ENCODE measurements around the gene GUSB.
"Not testable (repeated sequence)": the region's sequence is repeated elsewhere in the genome, so short reads cannot be mapped to it uniquely, and the experiment has no call there.

The GUSB gene

DNA sequence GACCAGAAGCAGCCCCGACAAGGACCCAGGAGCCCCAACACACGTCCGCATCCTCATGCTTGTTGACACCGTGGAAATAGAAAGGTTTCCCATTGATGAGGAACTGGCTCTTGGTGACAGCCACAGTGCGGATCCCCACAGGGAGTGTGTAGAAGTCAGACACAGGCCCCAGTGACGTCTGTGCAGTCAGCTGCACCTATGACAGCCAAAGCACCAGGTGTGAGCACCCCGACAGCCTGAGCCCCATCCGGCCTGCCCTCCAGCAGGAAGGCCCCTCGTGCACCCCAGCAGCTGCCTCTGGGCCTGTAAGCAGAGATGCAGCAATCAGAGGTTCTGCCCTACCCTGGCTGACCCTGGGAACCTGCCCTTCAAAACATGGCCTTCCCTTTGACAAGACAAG, 7.1 kb downstream of the GUSB start:
- DNase-seq = no peak

DNA sequence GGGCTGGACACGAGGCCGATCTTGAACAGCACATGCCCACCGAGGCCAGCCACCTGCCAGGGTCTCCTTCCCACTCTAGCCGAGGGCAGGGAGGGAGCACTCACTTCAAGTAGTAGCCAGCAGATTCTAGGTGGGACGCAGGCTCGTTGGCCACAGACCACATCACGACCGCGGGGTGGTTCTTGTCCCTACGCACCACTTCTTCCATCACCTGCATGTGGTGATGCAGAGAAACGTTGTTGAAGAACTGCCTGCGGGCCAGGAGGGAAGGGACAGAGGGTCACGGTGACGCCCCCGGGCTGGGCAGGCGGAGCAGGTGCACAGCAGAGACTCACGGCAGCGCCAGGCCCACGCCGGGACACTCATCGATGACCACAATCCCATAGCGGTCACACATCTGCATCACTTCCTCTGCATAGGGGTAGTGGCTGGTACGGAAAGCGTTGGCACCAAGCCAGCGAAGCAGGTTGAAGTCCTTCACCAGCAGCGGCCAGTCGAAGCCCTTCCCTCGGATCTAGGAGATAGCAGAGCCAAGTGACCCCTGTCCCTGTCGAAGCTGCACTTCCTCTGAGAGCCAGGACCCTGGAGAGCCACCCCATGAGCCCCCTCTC, 7.7 kb downstream of the GUSB start:
- DNase-seq = no peak

DNA sequence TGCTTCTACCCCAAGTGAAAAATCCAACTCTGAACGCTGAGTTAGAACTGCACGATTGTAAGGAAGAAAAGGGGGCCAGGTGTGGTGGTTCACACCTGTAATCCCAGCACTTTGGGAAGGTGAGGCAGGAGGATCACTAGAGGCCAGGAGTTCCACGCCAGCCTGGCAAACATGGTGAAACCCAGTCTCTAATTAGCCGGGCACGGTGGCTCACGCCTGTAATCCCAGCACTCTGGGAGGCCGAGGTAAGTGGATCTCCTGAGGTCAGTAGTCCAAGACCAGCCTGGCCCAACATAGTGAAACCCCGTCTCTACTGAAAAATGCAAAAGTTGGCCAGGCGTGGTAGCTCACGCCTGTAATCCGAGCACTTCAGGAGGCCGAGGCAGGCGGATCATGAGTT, 9.0 kb downstream of the GUSB start:
- no peak for DNase-seq

DNA sequence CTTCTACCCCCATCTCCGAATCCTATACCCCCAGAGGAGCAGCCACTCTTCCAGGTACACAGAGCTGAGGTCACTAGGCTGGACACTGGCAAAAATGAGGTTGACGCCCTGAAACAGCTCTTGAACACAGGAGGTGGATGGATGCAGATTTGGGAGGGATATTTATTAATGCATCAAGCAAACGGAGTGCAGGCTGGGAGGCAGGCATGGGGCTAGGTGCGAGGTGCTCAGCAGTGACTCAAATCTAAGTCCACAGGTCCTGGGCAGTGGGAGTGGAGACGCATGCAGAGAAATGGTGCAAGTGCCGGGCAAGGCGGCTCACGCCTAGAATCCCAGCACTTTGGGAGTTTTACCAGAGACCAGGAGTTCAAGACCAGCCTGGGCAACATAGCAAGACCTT, 11.0 kb downstream of the GUSB start:
- no peak for DNase-seq

DNA sequence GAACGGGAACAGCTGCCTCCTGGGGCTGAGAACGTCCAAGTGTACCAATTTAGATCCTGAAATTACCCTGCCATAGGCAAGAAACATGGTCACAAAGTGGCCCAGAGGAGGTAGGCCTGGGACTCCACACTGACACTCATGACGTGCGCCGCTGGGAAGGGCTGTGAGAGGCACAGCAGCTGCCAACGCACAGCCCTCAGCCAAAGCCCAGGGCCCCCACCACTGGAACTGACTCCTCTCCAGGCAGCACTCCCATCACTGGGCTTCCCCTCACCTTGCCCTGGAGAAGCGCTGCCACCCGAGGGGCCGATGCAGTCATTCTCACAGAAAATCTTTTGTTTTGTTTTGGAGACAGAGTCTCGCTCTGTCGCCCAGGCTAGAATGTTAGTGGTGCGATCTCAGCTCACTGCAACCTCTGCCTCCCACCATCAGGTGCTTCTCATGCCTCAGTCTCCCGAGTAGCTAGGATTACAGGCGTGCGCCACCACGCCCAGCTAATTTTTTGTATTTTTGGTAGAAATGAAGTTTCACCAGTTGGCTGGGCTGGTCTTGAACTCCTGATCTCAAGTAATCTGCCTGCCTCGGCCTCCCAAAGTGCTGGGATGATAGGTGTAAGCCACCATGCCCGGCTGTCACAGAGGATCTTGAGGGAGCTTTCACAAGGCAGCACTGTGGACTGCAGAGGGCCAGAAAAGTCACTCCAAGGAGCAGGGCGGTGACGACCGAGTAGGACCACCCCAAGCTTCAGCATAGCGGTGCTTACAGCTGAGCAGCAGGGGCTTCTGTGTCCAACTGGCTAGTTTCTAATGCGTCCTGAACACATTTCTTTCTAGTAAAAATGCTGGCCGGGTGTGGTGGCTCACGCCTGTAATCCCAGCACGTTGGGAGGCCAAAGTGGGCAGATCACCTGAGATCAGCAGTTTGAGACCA, 13.5 kb downstream of the GUSB start:
- DNase-seq = no peak

DNA sequence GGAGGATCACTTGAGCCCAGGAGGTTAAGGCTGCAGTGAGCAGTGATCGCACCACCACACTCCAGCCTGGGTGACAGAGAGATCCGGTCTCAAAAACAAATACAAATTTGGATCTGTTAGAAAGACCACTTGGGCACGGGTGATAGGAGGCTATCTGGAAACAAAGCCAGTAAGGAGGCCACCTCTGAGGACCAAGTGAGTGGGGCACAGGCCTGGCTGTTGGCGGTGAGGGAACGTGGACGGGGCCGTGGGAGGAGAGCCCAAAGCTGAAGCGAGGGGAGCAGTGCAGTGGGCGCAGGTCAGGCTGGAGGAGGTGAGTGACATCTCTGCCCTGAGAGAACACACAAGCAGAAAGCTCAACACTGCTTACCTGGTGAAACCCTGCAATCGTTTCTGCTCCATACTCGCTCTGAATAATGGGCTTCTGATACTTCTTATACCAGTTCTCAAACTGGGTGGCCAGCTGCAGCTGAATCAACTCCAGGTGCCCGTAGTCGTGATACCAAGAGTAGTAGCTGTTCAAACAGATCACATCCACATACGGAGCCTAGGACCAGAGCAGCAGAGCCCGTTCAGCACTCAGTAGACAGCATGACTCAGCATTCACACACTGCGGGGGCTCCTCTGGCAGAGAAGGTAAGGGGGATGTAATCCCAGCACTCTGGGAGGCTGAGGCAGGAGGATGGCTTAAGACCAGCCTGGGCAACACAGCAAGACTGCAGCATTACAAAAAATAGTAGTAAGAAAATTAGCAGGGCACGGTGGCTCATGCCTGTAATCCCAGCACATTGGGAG, 14.5 kb downstream of the GUSB start:
- DNase-seq = no peak

DNA sequence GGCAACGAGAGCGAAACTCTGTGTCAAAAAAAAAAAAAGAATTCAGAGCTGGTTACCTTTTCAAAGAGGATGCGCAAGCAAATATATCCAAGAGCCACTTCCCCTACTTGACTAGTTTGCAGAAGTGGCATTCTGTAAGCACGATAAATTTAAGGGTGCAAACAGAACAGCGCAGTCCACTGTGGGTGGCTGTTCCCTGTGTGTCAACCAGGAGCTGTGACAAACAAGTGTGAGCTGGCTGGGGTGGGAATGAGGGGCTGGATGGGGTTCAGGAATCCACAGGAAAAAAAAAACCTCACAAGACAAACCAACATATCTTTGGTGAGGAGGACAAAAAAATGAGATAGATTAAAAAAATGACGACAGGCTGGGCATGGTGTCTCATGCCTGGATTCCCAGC, 15.9 kb downstream of the GUSB start:
- DNase-seq = no peak

DNA sequence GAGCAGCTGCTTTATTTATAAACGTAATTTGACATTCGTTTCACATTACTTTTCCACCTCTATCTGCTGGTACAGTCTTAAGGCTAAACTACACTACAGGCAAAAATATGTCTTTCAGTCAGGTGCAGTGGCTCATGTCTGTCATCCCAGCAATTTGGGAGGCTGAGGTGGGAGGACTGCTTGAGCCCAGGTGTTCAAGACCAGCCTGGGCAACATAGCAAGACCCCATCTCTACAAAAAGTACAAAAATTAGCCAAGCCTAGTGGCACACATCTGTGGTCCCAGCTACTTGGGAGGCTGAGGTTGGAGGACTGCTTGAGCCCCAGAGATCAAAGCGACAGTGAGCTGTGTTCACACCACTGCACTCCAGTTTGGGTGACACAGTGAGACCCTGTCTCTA, 17.3 kb downstream of the GUSB start:
- DNase-seq = not testable (repeated sequence)

DNA sequence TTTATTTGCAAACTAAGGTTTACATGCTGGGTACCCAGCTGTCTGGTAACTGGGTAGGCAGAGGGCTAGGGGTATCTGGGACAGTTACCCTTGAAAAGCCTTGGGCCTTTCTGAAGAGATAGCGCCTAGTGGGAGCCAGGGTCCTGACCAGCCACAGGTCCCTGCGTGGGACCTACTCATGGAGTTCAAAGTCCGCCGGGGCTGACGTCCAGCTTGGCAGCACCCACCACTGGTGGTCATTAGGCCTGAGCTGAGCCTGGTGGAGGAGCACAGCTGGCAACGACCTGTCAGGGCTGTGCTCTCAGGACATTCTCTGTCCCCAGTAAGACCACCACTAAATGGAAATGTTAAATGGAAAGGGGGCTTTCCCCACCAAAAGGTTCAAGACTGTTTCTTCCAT, 20.0 kb downstream of the GUSB start:
- no peak for DNase-seq

DNA sequence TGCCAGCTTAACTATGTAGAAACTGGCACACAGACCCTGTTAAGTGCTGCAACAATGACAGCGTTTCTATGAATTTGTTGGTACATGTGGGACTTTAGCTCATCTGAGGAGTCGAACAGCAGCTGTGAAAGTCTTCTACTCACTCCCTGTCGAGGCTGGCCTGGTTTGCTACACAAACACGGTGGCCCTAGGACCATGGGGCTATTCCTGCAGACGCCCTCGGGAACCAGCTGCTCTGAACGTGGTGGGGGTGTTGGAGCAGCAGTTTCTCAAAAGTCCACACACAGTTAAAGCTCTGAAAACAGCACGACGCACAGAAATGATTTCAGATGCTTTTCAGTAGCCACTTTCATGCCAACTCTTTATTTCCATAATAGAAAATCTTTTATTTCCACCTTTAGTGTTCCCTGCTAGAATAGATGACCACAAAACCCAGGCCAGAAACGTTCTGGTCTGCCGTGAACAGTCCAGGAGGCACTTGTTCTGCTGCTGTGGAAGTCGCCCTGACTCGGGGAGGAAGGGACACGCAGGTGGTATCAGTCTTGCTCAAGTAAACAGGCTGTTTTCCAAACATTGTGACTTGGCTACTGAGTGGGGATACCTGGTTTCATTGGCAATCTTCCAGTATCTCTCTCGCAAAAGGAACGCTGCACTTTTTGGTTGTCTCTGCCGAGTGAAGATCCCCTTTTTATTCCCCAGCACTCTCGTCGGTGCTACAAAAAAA, 21.5 kb downstream of the GUSB start:
- no peak for DNase-seq

DNA sequence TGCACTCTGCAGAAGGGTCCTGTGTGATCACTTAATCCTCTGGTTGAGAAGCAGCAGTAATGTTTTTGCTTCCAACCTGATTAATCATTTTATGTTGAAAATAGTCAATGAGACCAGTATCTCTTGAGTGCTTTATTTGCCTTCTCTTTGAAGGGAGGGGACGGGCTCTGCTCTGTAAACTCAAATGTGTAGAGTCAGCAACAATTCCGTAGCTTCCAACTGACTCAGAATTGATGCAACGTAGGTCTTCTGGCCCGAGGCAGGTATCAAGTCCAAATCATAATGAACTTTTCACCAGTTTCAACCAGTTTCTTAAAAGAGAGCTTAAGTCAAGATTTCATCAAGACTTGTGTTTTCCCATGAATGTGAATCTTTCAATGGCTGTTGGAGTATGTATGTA, 26.3 kb downstream of the GUSB start:
- DNase-seq = no peak

DNA sequence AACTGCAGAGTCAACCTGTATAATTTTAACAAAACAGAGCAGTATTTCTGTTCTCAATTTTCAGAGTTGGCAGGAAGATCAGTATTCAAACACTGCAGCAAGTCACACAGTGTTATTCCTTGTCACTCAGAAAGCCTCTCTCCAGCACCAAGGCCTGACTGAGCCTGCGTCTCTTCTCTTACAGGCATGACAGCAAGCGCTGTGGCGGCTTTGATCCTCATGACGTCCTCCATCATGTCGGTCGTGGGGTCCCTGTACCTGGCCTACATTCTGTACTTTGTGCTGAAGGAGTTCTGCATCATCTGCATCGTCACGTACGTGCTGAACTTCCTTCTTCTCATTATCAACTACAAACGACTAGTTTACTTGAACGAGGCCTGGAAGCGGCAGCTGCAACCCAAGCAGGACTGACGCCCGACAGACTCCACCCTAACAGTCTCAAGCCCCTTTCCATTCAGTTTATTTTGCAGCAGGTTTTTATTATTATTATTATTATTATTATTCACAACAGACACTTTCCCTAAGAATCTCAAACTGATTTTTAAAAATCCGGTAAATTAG, 28.0 kb downstream of the GUSB start:
- no peak for DNase-seq

DNA sequence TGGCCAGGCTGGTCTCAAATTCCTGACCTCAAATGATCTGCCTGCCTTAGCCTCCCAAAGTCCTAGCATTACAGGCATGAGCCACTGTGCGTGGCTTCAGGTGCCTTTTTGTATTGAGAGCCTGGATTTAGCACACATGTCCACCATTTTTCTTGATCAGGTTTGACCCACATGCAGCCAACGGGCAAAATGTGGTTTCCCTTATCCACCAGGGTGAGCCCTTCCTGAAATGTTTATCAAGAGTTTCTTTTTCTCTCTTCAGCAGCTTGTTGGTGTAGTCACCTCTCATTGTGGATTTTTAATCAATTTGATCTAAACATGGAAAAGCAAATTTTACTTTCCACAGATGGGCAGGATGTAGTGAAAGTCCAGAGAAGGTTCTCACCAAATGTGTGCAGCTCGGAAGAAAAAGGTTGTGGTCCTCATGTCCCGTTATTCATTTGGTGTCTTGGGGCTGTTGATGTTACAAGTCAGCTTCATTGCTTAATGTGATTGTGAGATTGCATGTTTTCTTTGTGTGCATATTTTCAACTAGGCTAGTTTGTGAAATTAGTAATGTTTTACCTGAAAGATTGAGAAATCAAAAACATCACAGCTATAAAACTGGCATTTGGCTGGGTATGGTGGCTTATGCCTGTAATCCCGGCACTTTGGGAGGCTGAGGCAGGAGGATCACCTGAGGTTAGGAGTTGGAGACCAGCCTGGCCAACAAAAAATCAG, 28.9 kb downstream of the GUSB start:
- DNase-seq = no peak

DNA sequence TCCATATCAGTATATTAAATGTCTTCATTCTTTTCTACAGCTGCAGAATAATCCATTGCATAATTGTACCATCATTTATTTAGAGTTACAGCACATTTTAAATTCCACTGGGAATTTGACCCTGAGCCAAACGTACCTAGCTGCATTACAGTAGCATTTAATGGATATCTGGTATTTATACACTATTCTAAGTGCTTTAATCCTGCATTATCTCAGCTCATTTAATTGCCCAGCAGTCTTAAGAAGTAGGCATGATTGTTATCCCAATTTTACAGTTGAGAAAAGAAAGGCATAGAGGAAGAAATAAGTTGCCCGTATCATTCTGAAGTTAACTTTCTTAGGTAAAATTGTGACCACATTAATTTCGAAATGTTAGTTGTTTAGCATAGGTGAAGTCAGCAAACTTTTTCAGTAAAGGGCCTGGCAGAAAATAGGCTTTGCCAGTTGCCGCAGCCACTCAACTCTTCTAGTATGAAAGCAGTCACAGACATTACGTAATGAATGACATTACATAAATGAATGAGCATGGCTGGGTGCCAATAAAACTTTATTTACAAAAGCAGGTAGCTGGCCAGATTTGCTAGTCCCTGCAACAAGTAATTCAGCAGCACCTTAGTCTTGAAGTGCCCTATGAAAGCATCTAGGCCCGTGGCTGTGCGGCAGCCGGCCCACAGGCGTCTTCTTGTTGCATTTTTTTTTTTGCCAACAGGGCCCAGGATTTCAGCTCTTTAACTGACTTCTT, 30.0 kb downstream of the GUSB start:
- peak; percentile 67 for DNase-seq

DNA sequence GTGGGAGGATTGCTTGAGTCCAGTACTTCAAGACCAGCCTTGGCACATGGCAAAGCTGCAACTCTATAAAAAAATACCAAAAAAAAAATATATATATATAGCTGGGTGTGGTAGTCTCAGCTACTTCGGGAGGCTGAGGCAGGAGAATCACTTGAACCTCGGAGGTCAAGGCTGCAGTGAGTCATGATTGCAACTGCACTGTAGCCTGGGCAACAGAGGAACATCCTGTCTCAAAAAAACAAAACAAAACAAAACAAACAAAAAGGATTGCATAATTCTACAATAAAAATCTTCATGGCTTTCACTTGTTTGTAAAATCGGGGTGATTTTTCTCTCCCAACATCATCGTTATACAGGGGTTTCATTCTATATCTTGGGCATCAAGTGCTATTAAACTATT, 35.1 kb downstream of the GUSB start:
- no peak for DNase-seq

DNA sequence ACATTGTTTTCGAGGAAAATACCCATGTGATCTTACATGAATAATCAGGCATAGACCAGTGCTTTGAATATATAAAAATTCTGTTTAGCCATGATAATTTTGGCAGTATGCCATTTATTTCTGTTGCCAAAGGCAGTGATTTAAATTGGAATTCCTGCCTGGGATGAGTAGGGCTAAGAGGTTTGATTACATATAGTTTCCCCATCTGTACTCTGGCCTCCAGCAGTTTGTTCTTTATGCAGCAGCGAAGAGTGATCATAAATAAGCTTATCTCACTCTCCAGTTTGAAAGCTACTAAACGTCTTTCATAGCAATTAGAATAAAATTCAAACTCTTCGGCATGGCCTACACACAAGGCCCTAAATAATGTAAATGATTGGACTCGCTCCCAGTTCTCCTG, 36.2 kb downstream of the GUSB start:
- not testable (repeated sequence) for DNase-seq

DNA sequence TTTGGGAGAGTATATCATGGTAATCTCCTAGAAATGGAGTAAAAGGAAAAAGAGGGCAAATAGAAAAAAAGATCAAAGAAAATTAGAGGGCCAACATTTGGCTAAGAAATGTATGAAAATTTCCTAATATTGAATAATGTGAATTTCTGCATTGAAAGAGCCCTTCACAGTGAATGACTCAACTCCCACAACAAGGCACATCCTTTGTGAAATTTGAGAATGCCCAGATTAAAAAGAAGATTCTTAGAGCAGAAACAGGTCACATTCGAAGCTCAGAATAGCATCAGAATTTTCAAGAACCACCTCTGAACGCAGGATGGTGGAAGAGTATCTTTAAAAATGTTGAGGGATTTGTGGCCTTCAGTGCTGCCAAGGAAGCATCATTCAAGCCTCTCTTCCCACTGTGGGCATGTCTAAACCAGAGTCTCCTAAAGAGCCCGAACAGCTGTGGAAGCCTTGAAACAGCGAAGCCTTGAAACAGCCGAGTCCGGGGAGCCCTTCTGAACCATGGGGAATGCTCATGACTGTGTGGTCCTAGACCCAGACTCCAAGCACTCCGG, 43.6 kb downstream of the GUSB start:
- no peak for DNase-seq

DNA sequence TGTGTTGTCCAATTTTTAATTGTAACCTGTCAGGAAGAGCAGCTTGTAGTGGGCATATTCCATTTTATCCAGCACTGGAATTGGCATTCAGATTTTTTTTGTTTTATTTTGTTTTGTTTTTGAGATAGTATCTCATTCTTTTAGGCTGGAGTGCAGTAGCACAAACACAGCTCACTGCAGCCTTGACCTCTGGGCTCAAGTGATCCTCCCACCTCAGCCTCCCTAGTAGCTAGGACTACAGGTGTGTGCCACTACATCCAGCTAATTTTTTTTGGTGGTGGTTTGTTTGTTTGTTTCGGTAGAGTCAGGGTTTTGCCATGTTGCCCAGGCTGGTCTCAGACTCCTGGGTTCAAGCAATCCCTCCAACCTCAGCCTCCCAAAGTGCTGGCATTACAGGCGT, 44.7 kb downstream of the GUSB start:
- no peak for DNase-seq

DNA sequence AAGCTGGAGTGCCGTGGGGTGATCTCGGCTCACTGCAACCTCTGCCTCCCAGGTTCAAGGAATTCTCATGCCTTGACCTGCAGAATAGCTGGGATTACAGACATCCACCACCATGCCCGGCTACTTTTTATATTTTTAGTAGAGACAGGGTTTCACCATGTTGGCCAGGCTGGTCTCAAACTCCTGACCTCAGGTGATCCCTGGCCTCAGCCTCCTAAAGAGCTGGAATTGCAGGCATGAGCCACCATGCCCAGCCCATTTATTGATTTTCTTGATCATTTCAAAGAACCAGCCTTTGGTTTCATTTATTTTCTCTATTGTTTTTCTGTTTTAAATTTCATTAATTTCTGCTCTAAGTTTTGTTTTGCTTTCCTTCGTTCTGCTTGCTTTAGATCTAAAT, 50.3 kb downstream of the GUSB start:
- no peak for DNase-seq

DNA sequence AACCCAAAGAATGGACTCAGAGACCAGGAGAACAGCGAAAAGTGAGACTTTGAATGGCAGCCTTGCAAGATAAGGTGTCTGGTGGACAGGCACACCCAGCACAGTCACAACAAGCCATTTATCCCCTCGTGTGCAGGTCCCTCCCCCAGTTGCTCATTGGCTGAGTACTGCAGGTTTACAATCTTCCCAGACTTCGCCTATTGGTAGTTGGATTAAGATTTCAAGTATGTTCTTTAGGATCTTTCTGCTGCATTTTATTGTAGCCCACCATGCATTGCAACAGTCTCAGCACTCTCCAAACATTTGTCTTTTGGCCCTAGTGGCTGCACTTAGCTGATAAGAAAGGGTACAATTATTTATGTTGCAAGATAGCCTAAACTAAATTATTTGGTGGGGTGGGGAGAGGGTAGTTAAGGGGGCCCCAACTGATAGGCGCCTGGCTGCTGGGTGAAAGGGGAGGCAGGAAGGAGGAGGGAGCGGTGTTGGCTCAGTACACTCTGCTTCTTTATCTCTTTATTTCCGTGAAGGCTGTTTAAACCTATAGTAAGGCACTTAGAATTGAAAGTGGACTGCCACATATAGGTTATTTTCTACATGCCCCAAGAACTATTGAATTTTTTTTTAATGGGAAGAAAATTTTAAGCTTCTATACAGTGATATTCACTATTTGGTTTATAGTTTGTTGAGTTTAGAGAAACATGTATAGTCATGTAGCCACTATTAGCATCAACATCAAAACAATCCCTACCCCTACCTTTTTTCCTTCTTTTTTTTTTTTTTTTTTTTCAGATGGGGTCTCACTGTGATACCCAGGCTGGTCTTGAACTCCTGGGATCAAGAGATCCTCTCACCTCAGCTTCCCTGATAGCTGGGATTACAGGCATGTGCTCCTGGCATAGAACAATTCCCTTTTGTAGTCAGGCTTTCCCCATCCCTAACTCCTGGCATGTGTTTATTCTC, 54.2 kb downstream of the GUSB start:
- DNase-seq = no peak
